Esophagus squamous epithelium (tissue), 4 donors: ENCODE measurements around the gene XPOT.

Experiments used
- CTCF ChIP-seq, 6 experiments: fragments of 450-650 bp in 4 of 6; fragments of 200-600 bp in 2 of 6; sonication (generic) in 2 of 6; IDR thresholded peaks; one replicate each; pipeline ENCODE4 v1.5.1; 2016 to 2019; ENCODE audit warnings: antibody characterized with exemption in 6 of 6, mild to moderate bottlenecking in 4 of 6, moderate library complexity in 4 of 6
- POLR2A ChIP-seq, 4 donors: fragments of 450-650 bp; IDR thresholded peaks; one replicate each; pipeline ENCODE4 v1.6.1; 2017; ENCODE audit warnings: antibody characterized with exemption in 4 of 4, mild to moderate bottlenecking in 4 of 4, moderate library complexity in 3 of 4

GRCh38 chr12:64459394-64459891 is 55.3 kb downstream of the XPOT start:
- no peak for TF ChIP-seq CTCF (IDR thresholded peaks at IDR 0.05)
- TF ChIP-seq POLR2A (IDR thresholded peaks at IDR 0.05), result no peak
